Forelimb muscle (tissue), 1 donor: ENCODE results near the gene ZFR2. TPM values are rescaled to one million over a fixed set of nuclear protein-coding genes. Genes with fewer than 3 reads are reported as not detected.
"Not testable (repeated sequence)": the region's sequence is repeated elsewhere in the genome, so short reads cannot be mapped to it uniquely, and the experiment has no call there.

Experiments used
- DNase-seq: peaks from one replicate; pipeline ENCODE4 v3.0.0-alpha.2; 2013; ENCODE audit warnings: low read depth
- polyA plus RNA-seq: library from polyadenylated mRNA; unstranded; fragments of 120-200 nt; gene quantifications from one replicate; pipeline ENCODE4 v1.2.1, GENCODE V29; 2013; ENCODE audit not compliant: insufficient read length

ZFR2 gene
- polyA plus RNA-seq, 1 donor: 0.05 TPM

GRCh38 chr19:3874695-3875094, 5.9 kb upstream of the ZFR2 start:
- DNase-seq: not testable (repeated sequence)

GRCh38 chr19:3873151-3873550, 4.3 kb upstream of the ZFR2 start:
- no peak for DNase-seq

DNA sequence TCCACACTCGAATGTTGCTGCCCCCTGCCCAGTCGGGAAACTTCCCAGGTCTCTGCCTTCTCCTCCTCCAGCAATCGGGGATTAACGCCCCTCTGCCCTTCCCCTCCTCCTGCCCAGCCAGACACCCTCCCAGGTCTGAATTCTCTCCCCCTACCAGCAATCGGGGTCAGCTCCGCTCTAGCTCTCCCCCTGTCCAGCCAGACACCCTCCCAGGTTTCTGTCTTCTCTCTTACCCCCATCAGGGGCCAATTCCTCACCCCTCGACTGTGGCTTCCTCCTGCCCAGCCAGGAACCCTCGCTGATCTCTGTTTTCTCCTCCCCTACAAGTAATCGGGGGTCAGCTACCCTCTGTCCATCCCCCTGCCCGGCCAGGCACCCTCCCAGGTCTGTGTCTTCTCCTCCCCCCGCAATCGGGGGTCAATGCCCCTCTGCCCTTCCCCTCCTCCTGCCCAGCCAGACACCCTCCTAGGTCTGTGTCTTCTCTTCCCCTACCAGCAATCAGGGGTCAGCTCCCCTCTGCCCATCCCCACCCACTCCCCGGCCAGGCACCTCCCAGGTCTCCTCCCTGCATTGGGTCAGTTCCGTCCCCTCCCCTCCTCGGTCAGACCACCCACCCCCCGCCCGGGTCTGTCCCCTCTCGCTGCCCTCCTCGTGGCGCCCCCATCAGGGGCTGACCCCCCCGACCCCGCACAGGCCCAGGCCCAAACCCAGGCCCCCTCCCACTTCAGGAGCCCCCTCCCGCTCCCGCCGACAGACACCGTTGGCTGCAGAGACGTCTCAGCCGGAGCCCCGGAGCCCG, 668 bp downstream of the ZFR2 start:
- no peak for DNase-seq

- DNase-seq: no peak
These were observed 1.8 kb downstream of the ZFR2 start for GRCh38 chr19:3866910-3867638.

- no peak for DNase-seq
These were observed 5.2 kb downstream of the ZFR2 start for GRCh38 chr19:3863648-3864047.

- DNase-seq: no peak
These were observed 5.9 kb downstream of the ZFR2 start for GRCh38 chr19:3862826-3863500.

GRCh38 chr19:3860499-3860898, 8.3 kb downstream of the ZFR2 start:
- no peak for DNase-seq

- DNase-seq: no peak
These were observed 11.3 kb downstream of the ZFR2 start for GRCh38 chr19:3857449-3858003.

GRCh38 chr19:3855320-3855719, 13.5 kb downstream of the ZFR2 start:
- DNase-seq: no peak

DNA sequence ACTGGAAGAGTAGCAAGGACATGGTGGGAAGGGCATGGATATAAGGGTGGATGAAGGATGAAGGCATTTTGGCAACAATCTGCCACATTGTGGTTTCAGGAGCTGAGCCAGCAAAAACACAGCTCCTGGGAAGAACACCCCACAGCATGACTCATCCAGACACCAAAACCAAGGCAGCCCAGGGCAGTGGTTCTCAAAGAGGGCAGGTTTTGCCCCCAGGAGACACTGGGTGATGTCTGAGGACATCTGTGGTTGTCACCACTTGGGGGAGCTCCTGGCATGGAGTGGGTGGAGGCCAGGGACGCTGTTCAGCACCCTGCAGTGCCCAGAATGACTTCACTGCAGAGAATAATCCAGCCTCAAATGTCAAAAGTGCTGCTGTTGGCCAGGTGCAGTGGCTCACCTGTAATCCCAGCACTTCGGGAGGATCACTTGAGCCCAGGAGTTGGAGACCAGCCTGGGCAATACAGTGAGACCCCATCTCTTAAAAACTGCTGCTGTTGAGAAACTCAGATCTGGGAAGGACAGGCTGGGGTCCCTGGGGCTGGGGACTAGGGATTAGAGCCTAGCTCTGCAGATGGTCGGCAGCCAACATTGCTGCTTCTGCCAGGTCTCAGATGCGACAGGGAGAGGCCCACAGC, 16.1 kb downstream of the ZFR2 start:
- DNase-seq: no peak

DNA sequence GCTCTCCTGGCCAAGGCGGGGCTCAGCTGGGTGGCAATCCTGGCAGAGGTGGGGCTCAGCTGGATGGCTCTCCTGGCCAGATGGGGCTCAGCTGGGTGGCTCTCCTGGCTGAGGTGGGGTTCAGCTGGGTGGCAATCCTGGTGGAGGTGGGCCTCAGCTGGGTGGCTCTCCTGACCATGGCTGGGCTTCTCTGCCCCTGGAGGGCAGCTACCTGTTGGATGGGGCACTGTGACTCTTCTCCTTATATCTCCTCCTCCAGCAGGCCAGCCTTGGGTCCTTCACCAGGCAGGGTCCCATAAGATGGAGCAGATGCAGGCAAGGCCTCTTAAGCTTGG, 16.7 kb downstream of the ZFR2 start:
- no peak for DNase-seq

- DNase-seq: no peak
These were observed 17.3 kb downstream of the ZFR2 start for GRCh38 chr19:3851254-3852176.

- DNase-seq: no peak
These were observed 18.4 kb downstream of the ZFR2 start for GRCh38 chr19:3850320-3850972.

DNA sequence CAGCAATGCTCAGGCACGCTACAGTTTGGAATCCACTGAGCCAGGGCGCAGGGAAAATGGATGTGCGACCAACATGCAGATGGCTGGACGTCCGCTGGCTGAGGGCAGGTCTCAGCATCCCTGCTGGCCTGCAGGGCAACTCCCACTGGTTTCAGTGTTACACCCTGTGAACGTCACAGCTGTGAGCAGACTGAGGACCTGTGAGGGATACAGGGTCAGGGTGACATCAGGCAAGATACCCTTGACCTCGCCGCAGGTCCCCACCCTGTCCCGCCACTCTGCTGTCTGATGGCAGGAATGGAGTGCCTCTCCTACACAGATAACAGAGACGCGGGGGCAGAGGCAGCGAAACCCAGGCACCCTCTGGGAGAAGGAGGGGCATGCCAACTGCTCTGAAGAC, 19.1 kb downstream of the ZFR2 start:
- DNase-seq: no peak

GRCh38 chr19:3849092-3849491, 19.7 kb downstream of the ZFR2 start:
- DNase-seq: no peak

GRCh38 chr19:3844596-3844995, 24.2 kb downstream of the ZFR2 start:
- no peak for DNase-seq

- no peak for DNase-seq
These were observed 25.9 kb downstream of the ZFR2 start for GRCh38 chr19:3842948-3843347.

GRCh38 chr19:3840804-3841203, 28.0 kb downstream of the ZFR2 start:
- DNase-seq: no peak

DNA sequence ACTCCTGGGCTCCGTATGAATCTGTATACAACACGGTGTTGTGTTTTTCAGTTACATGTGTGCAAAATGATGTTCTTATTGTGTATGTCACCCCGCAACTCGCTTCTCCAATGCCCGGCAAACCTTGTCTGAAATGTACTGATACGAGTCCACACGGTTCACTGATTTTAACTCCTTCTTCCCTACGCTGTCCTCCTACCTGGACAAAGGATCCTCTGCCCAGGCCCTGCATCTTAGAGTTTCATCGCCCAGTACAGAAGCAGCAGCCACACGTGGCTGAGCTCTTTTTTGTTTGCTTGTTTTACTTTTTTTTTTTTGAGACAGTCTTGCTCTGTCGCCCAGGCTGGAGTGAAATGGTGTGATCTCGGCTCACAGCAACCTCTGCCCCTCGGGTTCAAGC, 28.9 kb downstream of the ZFR2 start:
- DNase-seq: no peak

DNA sequence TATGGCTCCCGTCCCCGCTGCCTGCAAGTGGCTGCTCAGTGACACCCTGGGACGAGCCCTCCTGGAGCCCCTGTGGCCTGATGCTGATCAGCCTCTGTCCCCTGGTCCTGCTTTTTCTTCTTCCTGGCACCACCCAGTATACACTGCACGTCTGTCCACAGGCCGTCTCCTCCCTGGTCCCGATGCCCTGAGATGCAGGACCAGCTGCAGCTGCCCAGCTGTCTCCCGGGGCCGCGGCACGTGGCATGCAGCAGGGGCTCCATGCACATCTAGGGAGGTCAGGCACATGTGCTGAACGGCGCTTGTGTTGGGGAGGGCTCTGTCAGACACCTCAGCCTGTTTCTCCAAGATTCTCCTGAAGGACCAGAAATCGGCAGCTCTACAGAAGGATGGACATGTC, 30.2 kb downstream of the ZFR2 start:
- no peak for DNase-seq
